ENCODE data around the gene TBX4. TPM values are rescaled to one million over a fixed set of nuclear protein-coding genes. Genes with fewer than 3 reads are reported as not detected.

The TBX4 gene
- total and polyA plus RNA-seq, 2 of the 13 experiments (the other 11 are each of a cell fraction or from before 2014, with no cell fraction given), result 0.11 to 1.1 TPM

DNA sequence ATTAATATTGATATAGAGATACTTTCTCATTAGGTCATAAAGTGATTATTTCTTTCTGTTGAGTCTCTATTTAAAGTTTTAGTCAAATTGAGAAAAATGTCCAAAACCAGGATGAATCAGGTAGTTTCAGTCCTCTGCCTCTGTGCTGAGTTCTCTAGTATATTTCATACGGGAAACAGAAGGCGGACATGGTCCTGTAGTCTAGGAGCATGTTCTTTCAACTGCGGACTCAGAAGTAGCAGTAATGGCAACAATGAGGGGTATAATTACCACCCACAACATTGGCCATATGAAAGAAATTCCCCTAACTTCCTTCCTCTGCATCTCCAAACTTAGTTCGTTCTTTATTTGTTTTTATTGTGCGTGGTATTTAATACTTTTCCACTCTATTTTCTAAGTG is 50.1 kb downstream of the TBX4 start:
- BruUV-seq (replicated peaks), result no TSS peak
- no peak overlapping the region for H3K4me3 ChIP-seq (replicated peaks in 1 of 3; ENCODE audit: insufficient read depth in 1 of 3, low read depth in 2 of 3, low read length in 3 of 3)
- no peaks in the 10 kb centered on the region for H3K79me2 ChIP-seq (ENCODE audit: insufficient read depth, low read length)
- peaks cover 39% of the 10 kb centered on the region for H3K4me1 ChIP-seq (ENCODE audit: insufficient read depth, low read length)
- H3K36me3 ChIP-seq (replicated peaks in 1 of 2; ENCODE audit: control insufficient read depth in 1 of 2, insufficient read depth in 2 of 2, low read length in 2 of 2), result no peaks in the 10 kb centered on the region
- ATAC-seq (no peak), FAIRE-seq (no peak), DNase-seq (ENCODE audit: low spot score) (no peak)
- no peak overlapping the region for H3K4me2 ChIP-seq (ENCODE audit: low read depth, low read length)
- no peak overlapping the region for H2AFZ ChIP-seq (ENCODE audit: low read length)
- H3K27me3 ChIP-seq (ENCODE audit: control insufficient read depth in 1 of 2, insufficient read depth in 2 of 2, low read length in 2 of 2), result no peaks in the 10 kb centered on the region
- POLR2A ChIA-PET, result no interaction called here
- H3K9me3 ChIP-seq (ENCODE audit: low read length), result no peaks in the 10 kb centered on the region
- H4K20me1 ChIP-seq (ENCODE audit: insufficient read depth, low read length), result no peaks in the 10 kb centered on the region
- no peak for TF ChIP-seq RFX1 (IDR thresholded peaks at IDR 0.05)
- no peak for TF ChIP-seq ZFP1 (CRISPR knock-in tag; IDR thresholded peaks at IDR 0.05)
- WGBS (ENCODE audit: low lambda C conversion rate), result 95% methylated on average over 5 of the region's 5 CpGs
- CTCF ChIA-PET (ENCODE audit: low intra/inter-chr PET ratio, low total read pairs), result no interaction called here
- H3K27ac ChIP-seq (ENCODE audit: extremely low read length, insufficient read depth, low read length), result no peak overlapping the region
- in situ Hi-C loops (cut with HindIII; ENCODE audit: extremely low pct_ligation_motif_present, low pct_unique_long_range_greater_than_20kb) (no loop called here), intact Hi-C loops (cut with micrococcal nuclease; ENCODE audit: unreplicated experiment) (no loop called here)
- H3K9ac ChIP-seq (ENCODE audit: insufficient read depth, low read depth, low read length), result no peak overlapping the region

DNA sequence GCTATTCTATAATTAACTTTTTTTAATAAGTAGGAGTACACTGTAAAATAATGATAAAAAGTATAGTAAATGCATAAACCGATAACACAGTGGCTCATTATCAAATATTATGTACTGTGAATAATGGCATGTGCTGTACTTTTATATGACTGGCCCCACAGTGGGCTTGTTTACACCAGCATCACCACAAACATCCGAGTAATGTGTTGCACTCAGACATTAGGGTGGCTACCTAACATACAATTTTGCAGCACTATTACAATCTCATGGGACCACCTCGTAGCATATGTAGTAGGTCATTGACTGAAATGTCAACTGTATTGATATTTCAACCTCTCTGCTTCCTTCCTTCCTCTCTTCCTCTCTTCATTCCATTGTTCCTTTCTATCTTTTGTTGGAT is 51.7 kb downstream of the TBX4 start:
- no peak overlapping the region for H3K4me2 ChIP-seq (ENCODE audit: low read depth, low read length)
- H3K4me3 ChIP-seq (replicated peaks in 1 of 3; ENCODE audit: insufficient read depth in 1 of 3, low read depth in 2 of 3, low read length in 3 of 3), result no peak overlapping the region
- CTCF ChIA-PET (ENCODE audit: low intra/inter-chr PET ratio, low total read pairs), result no interaction called here
- peaks cover 27% of the 10 kb centered on the region for H3K4me1 ChIP-seq (ENCODE audit: insufficient read depth, low read length)
- no peaks in the 10 kb centered on the region for H3K36me3 ChIP-seq (replicated peaks in 1 of 2; ENCODE audit: control insufficient read depth in 1 of 2, insufficient read depth in 2 of 2, low read length in 2 of 2)
- no peak overlapping the region for H2AFZ ChIP-seq (ENCODE audit: low read length)
- H3K9ac ChIP-seq (ENCODE audit: insufficient read depth, low read depth, low read length), result no peak overlapping the region
- no TSS peak for BruUV-seq (replicated peaks)
- no peaks in the 10 kb centered on the region for H4K20me1 ChIP-seq (ENCODE audit: insufficient read depth, low read length)
- H3K27me3 ChIP-seq (ENCODE audit: control insufficient read depth in 1 of 2, insufficient read depth in 2 of 2, low read length in 2 of 2), result no peaks in the 10 kb centered on the region
- POLR2A ChIA-PET, result no interaction called here
- H3K79me2 ChIP-seq (ENCODE audit: insufficient read depth, low read length), result no peaks in the 10 kb centered on the region
- TF ChIP-seq ZNF441 (CRISPR knock-in tag; IDR thresholded peaks at IDR 0.05; ENCODE audit: borderline replicate concordance) (no peak), POLR2AphosphoS2 (IDR thresholded peaks at IDR 0.05; ENCODE audit: low read depth, low read length) (no peak)
- intact Hi-C loops (cut with micrococcal nuclease; ENCODE audit: unreplicated experiment) (loop anchor here (2.0 kb wide), 1 partner anchor 47 kb away; no protein-coding TSS in a partner anchor), in situ Hi-C loops (cut with HindIII; ENCODE audit: extremely low pct_ligation_motif_present, low pct_unique_long_range_greater_than_20kb) (no loop called here)
- FAIRE-seq, result no peak
- no peak overlapping the region for H3K27ac ChIP-seq (ENCODE audit: extremely low read length, insufficient read depth, low read length)
- H3K9me3 ChIP-seq (ENCODE audit: low read length), result no peaks in the 10 kb centered on the region
- DNase-seq (ENCODE audit: low spot score), result no peak
- ATAC-seq, result no peak
- WGBS (ENCODE audit: low lambda C conversion rate), result 46% methylated on average over 3 of the region's 3 CpGs

All from HepG2 (cell line).